GM18868 (cell line): Measurements from ENCODE around the gene CD99.
"Not testable (repeated sequence)": the region's sequence is repeated elsewhere in the genome, so short reads cannot be mapped to it uniquely, and the experiment has no call there.

Experiments used
- ATAC-seq: cut with Tn5 transposase; IDR thresholded peaks from one replicate; pipeline ENCODE4 v1.9.1; 2021; ENCODE audit warnings: mild to moderate bottlenecking, moderate library complexity; ENCODE audit not compliant: unreplicated experiment

Gene CD99

DNA sequence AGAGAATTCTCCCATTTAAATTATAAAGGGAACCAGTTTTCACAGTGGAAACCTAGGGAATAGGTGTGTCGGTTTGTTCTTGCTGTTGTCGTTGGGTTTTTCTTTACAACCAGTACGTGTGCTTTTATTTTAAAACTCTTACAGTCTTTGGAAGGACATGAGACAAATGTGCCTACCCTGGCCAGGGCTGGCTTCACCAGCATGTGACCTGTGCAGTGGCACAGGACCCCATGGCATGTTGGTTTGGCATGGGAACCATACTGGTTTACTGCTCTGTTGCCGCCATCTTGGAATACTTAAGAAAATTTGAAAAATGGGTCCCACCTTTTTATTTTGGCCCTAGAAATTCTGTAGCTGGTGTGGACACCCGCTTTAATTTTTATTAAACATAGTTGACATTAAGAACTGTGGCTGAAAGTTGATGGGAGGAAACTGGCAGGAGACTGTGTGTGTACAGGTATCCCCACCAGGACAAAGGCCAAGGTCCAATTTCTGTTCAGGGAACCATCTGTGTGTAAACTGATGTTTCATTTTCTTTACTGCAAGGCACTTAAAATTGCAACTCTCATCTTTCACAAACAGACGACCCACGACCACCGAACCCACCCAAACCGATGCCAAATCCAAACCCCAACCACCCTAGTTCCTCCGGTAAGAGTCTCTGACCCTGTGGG lies 28.8 kb downstream of the CD99 start:
- no peak for ATAC-seq

DNA sequence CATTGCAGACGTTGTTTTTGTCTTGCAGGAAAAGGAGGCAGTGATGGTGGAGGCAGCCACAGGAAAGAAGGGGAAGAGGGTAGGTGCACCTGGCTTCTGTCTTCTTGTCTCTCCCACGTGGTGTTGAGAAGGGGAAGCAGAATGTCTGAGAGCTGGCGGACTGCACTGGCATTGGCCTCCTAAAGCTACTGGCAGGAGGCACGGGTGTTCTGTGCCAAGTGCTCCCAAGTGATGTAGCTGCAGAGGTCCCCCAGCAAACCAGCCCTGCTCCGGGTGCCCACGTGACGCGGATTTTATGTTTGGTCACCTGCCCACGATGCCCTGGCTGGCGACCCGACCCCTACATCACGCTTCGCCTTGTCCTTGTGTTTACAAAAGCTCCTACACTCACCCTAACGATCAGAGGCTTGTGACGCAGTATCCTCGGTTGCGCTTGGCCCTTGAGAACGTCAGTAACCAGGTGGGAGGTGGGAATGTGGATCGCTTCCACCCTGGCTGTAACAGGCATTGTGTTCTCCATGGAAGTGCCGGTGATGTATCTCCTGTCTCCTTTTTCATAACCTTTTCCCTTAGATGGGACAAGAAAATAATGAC lies 32.3 kb downstream of the CD99 start:
- ATAC-seq = no peak

DNA sequence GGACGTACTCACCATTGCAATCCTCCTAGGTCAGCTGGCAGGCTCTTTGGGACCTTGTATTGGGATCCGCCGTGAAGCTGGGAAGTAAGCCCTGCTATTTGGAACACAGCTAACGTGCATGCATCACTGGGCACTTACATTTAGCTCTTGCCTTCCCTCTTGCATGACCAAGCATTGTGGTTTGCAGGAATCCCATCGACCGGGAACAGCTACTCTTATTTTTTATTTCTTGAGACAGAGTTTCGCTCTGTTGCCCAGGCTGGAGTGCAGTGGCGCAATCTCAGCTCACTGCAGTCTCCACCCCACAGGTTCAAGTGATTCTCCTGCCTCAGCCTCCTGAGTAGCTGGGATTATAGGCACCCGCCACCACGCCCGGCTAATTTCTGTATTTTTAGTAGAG lies 36.2 kb downstream of the CD99 start:
- ATAC-seq = not testable (repeated sequence)

DNA sequence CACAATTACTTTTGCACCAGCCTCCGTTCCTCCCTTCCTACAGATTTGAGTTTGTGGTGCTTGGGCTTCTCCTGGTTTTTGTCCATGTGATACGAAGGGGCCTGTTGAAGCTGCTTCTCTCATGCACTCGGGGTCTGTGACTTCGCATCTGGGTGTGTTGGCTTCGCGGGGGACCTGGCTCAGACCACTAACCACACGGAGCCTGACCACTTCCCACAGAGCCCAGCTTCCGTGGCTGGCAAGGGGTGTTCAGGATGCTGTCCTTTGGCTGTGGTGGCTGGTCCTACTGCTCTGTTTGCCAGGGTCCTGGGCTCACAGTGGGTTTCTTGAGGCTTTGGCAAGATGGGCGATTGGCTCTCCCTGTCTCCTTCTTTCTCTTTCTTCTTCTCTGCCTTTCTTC lies 41.0 kb downstream of the CD99 start:
- no peak for ATAC-seq

DNA sequence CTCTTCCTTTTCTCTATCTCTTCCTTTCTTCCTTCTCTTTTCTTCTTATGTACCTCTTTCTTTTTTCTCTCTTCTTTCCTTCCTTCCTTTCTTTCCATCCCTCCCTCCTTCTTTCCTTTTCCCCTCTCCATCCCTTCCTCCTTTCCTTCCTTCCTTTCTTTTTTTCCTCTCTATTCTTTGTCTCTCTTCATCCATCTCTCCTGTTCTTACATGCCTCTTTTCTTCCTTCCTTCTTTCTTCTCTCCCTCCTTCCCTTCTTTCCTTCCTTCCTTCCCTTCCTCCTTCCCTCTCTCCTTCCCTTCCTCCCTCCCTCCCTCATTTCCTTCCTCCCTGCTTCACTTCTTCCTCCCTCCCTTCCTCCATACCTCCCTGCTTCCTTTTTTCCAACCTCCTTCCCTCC lies 41.6 kb downstream of the CD99 start:
- no peak for ATAC-seq

DNA sequence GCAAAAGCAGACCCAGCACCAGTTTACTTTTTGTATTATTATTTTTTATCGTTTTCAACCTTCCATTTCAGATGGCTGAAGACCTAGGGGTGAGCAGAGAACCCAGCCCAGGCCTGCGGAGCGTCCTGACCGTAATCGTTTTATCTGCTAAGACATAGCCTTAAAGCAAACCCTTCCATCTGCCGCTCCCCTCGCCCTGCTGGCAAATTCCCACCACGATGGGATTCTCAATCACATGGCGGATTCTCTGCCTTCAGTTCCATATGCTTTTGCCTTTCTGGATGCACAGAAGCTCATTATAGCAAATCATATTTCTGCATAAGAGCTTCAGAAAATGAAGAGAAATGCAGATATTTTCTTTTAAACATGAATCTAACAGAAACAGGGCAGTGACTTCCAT lies 42.2 kb downstream of the CD99 start:
- no peak for ATAC-seq

DNA sequence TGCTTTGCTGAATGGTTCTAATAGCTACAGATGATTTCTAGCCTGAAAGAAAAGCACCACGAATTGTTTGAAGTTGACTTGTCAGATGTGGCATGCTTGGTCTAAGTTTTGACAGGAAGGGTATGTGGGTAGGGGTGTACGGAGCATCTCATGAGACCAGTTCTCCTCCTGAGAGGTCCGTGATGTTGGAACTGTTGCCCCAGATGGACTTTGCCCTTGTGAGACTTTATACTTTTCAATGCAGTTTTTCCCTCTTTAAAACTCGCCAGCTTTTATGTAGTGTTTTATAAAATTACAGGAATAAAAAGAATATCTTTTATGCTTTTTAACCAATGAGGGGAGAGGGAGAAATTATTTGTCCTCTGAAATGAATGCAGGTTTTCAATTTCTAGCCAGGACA lies 44.2 kb downstream of the CD99 start:
- no peak for ATAC-seq

DNA sequence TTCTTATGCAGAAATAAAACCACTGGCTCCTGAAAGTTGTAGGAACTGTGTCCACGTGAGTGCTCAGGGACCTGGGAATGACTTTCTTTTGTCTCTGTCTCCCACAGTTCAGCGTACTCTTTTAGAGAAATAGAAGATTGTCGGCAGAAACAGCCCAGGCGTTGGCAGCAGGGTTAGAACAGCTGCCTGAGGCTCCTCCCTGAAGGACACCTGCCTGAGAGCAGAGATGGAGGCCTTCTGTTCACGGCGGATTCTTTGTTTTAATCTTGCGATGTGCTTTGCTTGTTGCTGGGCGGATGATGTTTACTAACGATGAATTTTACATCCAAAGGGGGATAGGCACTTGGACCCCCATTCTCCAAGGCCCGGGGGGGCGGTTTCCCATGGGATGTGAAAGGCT lies 49.6 kb downstream of the CD99 start:
- no peak for ATAC-seq

DNA sequence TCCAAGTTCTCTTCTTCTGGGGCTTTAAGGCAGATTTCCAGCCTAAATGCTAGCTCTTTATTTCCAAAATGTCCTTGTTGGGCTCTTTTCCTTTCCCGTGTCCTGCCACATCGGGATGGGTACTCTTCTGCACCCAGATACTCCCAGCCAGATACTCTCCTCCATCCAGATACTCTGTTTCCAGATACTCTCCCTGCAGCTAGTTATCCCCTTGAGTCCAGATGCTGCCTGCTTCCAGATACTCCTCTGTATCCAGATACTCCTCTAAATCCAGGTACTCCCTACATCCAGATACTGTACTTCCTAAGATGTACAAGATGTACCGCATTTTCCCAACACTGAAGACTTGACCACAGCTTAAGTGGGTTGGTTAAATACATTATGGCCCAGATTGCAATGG lies 50.3 kb downstream of the CD99 start:
- no peak for ATAC-seq

DNA sequence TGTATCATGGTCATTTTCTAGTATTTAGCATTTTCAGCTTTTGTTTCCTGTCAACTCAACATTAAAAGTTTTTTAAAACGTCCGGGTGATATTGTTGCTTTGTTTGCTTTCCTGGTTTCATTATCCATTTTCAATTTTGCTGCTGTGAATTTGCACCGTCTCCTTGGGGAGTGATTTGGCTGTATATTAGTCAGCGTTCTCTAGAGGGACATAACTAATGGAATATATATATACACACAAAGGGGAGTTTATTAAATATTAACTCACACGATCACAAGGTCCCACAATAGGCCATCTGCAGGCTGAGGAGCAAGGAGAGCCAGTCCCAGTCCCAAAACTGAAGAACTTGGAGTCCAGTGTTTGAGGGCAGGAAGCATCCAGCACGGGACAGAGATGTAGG lies 55.2 kb downstream of the CD99 start:
- not testable (repeated sequence) for ATAC-seq

DNA sequence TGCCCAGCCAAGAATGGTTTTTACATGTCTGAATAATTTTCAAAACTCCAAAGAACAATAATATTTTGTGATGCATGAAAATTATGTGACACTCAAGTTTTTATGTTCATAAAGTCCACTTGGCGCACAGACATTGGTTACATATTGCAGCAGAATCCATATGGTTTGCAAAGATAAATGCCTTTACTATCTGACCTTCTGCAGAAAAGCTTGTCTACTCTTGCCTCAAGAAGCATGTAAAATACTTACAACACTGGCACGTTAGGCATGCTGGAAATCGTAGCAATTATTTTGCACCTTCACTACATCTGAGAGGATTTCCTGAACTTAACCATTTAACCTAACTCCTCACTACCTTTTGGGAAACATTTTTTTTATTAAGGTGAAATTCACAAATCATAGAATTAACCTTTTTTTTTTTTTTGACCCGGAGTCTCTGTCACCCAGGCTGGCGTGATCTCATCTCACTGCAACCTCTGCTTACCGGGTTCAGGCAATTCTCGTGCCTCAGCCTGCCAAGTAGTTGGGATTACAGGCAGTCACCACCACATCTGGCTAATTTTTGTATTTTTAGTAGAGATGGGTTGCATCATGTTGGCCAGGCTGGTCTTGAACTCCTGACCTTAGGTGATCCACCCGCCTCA lies 57.2 kb downstream of the CD99 start:
- ATAC-seq = no peak

DNA sequence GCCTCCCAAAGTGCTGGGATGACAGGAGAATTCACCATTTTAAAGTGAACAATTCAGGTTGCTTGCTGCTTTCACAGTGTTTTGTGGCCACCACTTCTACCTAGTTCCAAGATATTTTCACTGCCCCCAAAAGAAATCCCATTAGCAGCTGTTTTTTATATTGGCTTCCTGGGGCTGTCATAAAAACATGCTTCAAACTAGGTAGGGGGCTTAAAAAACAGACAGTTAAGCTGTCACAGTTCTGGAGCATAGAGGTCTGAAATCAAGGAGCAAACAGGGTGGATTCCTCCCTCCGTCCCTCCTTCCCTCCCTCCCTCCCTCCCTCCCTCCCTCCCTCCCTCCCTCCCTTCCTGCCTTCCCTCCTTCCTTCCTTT lies 57.7 kb downstream of the CD99 start:
- ATAC-seq = no peak

DNA sequence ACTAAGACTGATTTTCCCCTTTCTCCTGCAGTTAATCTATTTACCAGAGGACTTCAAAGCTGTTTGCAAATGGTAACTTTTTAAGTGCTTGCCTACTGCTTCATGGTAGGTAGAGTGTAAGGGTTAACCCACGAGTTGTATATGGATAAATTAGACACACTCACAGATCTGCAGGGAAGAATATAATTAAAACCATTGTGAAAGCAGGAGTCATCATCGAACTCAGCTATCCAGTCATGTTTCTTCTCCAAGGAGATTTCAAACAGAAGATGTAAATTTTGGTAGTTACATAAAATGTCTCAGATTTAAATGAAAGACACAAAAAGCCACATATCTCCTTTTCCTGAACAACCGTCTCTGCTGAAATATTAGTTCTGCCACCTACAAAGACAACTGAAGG lies 60.2 kb downstream of the CD99 start:
- ATAC-seq = no peak

DNA sequence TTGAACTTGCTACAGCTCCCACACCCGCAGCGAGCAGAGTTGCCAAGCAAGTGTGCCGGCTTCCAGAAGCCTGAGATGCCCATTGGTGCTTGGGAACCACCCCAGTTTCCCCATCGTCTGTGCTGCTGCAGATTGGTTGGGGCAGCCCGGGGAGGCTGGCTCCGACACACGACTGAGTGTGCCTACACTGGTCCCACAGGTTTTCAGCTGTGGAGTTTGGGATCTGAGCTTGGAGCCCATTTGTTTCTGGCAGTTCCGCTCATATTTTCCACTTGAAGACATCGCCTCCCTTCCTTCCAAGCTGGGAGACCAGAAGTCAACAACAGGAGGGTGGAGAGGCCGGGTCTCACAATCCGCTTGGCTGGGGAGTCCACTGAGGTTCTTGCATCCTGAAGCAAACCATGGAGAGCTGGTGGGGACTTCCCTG lies 60.8 kb downstream of the CD99 start, which contains the start of gene XG:
XG (plus strand) TSS at position 167 of the 427 bp plus-strand sequence; CDS start at position 402, 235 bp downstream.
- ATAC-seq = not testable (repeated sequence)

DNA sequence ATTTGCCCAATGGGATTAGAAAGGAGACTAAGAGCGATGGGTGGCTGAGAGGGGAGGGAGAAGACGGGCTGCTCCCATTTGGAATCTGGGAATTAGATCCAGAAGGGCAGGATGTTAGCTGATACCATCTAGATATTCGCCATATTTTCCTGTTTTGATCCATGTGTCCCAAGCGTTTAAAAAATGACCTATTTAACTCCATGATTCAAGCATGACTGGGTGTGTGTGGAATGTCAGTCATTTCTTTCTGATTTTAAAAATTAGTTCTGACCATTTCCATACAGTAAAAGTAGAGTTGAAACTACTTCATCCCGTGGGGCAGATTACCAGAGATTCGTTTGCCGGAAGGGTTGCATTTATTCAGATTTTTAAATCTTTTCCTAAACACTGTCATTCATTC lies 61.3 kb downstream of the CD99 start:
- not testable (repeated sequence) for ATAC-seq

DNA sequence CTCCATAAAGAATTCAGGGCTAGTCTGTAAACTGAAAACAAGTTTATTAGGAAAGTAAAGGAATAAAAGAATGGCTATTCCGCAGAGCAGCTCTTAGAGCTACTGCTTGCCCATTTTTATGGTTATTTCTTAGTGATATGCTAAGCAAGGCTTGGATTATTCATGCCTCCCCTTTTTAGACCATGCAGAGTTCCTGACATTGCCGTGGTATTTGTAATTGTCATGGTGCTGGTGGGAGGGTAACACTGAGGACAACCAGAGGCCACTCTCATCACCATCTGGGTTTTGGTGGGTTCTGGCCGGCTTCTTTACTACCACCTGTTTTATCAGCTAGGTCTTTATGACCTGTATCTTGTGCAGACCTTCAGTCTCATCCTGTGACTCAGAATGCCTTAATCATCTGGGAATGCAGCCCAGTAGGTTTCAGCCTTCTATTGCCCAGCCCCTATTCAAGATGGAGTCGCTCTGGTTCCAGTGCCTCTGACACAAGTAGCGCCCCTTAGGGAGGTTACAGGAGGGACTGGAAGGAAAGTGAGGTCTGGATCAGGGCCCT lies 64.1 kb downstream of the CD99 start:
- not testable (repeated sequence) for ATAC-seq

DNA sequence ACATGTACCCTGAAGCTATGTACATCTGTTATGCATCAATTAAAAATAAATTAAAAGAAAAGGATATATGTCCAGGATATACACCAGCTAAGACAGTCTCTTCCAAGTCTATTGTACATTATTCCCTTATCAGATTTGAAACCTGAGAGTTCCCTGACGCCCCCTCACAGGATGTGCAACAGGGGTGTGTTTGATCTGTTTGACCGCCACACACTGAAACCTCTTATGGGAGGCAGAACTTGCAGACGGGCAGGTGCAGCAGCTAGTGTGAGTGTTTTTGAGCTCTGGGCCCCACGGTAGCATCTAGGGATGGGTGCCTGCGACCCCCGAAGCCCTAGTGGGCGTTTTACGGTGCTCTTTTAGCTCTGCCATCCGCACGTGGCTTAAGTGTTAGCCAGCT lies 65.5 kb downstream of the CD99 start:
- no peak for ATAC-seq

DNA sequence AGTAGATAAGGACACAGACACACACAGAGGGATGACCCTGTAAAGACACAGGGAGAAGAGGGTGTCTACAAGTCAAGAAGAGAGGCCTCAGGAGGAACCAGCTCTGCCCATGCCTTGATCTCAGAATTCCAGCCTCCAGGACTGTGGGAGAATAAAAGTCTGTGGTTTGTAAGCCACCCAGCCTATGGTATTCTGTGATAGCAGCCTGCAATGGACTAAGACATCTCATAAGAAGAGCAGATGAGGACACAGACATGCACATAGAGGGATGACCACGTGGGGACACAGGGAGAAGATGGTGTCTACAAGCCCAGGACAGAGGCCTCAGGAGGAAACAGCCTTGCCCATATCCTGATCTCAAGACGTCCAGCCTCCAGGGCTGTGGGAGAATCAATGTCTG lies 70.2 kb downstream of the CD99 start:
- no peak for ATAC-seq

DNA sequence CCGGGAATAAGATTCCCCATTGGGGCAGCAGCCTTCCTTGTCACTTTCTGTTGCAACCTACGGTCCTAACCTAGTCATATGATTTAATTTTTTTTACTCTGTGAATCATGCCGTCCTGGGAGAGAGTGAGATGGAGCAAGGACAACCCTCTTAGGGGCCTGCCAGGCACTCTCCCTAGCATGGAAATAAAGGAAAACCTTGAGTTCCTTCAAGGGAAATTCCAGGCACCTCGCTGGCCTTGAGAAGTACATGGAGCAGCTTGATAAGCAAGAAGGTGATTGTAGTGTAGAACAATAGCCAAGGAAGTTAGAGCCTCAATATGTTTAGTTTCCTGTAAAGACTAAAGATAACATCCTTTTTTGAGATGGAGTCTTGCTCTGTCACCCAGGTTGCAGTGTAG lies 71.6 kb downstream of the CD99 start:
- not testable (repeated sequence) for ATAC-seq

DNA sequence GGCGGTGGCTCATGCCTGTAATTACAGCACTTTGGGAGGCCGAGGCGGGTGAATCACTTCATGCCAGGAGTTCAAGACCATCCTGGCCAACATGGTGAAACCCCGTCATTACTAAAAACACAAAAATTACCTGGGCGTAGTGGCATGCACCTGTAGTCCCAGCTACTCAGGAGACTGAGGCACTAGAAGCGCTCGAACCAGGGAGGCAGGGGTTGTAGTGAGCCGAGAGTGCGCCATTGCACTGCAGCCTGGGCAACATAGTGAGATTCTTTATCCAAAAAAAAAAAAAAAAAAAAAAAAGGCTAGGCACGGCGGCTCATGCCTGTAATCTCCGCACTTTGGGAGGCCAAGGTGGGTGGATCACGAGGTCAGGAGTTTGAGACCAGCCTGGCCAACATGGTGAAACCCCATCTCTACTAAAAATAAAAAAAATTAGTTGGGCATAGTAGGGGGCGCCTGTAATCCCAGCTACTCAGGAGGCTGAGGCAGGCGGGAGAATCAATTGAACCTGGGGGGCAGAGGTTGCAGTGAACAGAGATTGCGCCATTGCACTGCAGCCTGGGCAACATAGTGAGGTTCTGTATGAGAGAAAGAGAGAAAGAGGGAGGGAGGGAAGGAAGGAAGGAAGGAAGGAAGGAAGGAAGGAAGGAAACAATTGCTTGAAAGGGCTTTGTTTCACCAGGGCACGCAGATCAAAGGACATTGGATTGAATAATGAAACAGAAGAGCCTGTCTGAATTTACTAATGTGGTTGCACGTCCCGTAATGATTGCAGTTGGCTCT lies 73.9 kb downstream of the CD99 start:
- ATAC-seq = not testable (repeated sequence)

DNA sequence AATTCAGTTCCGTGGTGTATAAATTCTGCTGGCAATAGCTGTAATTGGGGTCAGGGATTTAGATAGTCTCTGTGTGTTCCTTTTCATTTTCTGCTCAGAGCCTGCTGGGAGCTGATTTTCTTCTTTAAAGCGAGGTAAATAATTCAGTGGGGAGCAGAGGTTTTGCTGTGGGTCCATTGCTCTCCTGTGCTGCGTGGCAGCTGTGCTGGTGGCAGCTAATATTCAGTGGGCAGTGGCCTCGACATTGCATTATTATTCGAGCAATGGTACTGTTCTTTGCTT lies 74.4 kb downstream of the CD99 start:
- ATAC-seq = no peak

DNA sequence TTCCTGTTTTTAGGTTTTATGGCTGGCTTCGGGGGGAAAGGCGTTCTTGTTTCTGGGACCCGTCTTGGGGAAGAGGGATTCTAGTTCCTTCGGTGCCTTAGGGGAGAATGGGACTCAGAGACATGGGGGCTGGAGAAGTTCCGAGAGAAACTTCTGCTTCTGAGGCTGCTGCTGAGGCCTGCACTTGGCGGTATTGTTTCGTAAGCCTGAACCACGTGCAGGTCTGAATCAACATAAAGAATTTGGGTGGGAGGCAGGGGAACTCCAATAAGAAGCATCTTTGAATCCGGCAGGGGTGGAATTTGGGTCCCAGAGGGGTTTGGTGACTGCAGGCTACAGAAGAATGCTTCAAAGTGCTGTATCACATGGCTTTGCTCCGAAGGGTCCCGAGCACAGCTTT lies 75.8 kb downstream of the CD99 start:
- no peak for ATAC-seq
